Gastrocnemius medialis (tissue), 4 donors: ENCODE results near the gene HDAC5. TPM values are rescaled to one million over a fixed set of nuclear protein-coding genes. Genes with fewer than 3 reads are reported as not detected.

Experiments
- ATAC-seq, 2 donors: fragments of 150-250 bp; one replicate each; pipeline ENCODE4 v1.9.1; 2016
- DNase-seq, 2 donors: peaks; one replicate each; pipeline ENCODE4 v3.0.0-alpha.2; 2019
- H3K27ac ChIP-seq, 4 donors: fragments of 200-600 bp; sonication (generic); 1 replicate in 1 of 4; 2 replicates in 3 of 4; pipeline ENCODE4 v1.5.1; 2016 to 2018; ENCODE audit warnings: mild to moderate bottlenecking in 2 of 4, moderate library complexity in 1 of 4
- H3K27me3 ChIP-seq, 3 donors: fragments of 200-600 bp; sonication (generic) in 2 of 3; 1 replicate in 1 of 3; 2 replicates in 2 of 3; pipeline versions ENCODE4 v1.5.1 to v1.6.0; 2016 to 2019; ENCODE audit warnings: mild to moderate bottlenecking in 1 of 3, moderate library complexity in 1 of 3
- H3K36me3 ChIP-seq, 2 donors: fragments of 200-600 bp; sonication (generic) in 1 of 2; one replicate each; pipeline ENCODE4 v1.5.1; 2017 to 2018
- H3K4me1 ChIP-seq, 2 donors: fragments of 200-600 bp; sonication (generic) in 1 of 2; one replicate each; pipeline ENCODE4 v1.5.1; 2016 to 2017; ENCODE audit warnings: mild to moderate bottlenecking in 2 of 2
- H3K4me3 ChIP-seq, 4 donors: fragments of 200-600 bp; sonication (generic) in 3 of 4; 1 replicate in 1 of 4; 2 replicates in 3 of 4; pipeline ENCODE4 v1.5.1; 2016 to 2019; ENCODE audit warnings: mild to moderate bottlenecking in 2 of 4
- H3K9me3 ChIP-seq, 3 donors: fragments of 200-600 bp; sonication (generic) in 2 of 3; 1 replicate in 1 of 3; 2 replicates in 2 of 3; pipeline ENCODE4 v1.5.1; 2016 to 2019
- POLR2A ChIP-seq, 2 donors: fragments of 450-650 bp; IDR thresholded peaks; one replicate each; pipeline ENCODE4 v1.6.1; 2017; ENCODE audit warnings: antibody characterized with exemption in 2 of 2, mild to moderate bottlenecking in 2 of 2, moderate library complexity in 2 of 2
- in situ Hi-C, 4 donors: fragments of 200-750 bp; cut with MboI; loops; one replicate each; pipeline versions ENCODE4 v1.15.0 to v1.8.0; 2017; ENCODE audit warnings: low sequenced_read_pairs in 4 of 4
- intact Hi-C: fragments of 100-400 bp; cut with DNase I; formaldehyde crosslinking; loops from one replicate; pipeline ENCODE4 v1.15.1; 2023; ENCODE audit warnings: low total_unique reads
- total RNA-seq, 4 donors: library from RNA; depleted of rRNA; stranded (reverse); fragments of >200 nt; gene quantifications; one replicate each; pipeline versions ENCODE4 v1.1.0 to v1.2.3, GENCODE V29; 2016
- TF ChIP-seq, protein P1 (sequence below), 5 experiments: fragments of 450-650 bp in 3 of 5; fragments of 200-600 bp in 2 of 5; sonication (generic) in 2 of 5; IDR thresholded peaks in 4 of 5; conservative IDR thresholded peaks in 1 of 5; 1 replicate in 4 of 5; 2 replicates in 1 of 5; pipeline ENCODE4 v1.5.1; 2016 to 2019; ENCODE audit warnings: antibody characterized with exemption in 5 of 5, mild to moderate bottlenecking in 3 of 5, moderate library complexity in 3 of 5

Gene HDAC5
- total RNA-seq, 4 donors from 2014 or later = 36.5 to 301 (median 88.0) TPM

DNA sequence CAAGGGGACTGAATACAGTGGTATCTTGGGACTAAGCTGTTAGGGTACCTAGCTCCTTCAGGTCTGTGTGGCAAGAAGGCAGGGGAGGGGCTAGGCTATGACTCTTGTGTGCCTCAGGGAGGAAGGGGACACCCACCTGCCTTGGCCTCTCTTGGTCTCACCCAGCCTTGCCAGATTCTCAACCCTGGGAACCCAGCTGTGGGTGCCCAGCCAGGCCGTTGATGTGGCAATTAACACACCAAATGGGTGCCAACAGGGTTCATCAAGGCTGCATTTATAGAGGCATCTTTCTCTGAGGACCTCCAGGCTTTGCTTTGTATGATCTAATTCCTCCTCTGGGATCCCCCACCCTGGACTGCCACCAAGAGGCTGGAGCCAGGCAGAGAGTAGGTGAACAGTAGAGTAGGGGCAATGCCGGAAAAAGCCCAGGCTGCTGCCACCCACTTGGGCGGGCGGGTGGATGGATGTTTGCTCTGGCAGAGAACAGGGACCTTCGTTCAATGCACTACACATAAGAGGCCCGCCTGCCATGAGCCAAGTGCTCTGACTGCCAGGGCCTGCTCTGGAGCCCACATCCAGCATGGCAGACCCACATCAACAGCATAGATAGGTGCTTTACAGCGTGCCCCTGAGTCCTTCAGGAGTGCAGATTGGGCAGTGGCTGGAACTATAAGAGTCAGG is 43.9 kb upstream of the HDAC5 start:
- in situ Hi-C loops (loop anchor here in 1 of 4 donors (25.0 kb wide), 1 partner anchor 255 kb away; the partner anchor contains the start of gene MPP2), intact Hi-C loops (no loop called here)
- no peaks in the 10 kb centered on the region for H3K27me3 ChIP-seq
- H3K4me3 ChIP-seq = no peak overlapping the region
- H3K4me1 ChIP-seq = peaks cover 19 to 34% of the 10 kb centered on the region in 2 donors
- H3K36me3 ChIP-seq = peaks cover 0 to 2% of the 10 kb centered on the region in 2 donors
- TF ChIP-seq POLR2A (IDR thresholded peaks at IDR 0.05) = no peak
- ATAC-seq = no peak
- DNase-seq = no peak
- peak overlapping the region in 1 of 4 donors; percentile 99 for H3K27ac ChIP-seq
- H3K9me3 ChIP-seq = no peaks in the 10 kb centered on the region

DNA sequence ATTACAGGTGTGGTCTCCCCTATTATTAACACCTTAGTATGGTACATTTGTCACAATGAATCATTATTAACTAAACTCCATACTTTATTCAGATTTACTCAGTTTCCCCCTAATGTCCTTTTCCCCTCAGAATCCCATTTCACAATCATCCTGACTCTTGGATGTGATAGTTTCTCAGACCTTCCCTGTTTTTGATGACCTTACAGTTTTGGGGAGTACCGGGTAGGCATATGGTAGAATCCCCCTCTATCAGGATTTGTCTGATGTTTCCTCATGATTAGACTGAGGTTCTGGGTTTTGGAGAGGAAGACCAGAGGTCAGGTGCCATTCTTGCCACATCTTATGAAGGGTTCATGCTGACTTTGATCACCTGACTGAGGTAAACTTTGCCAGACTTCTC is 41.0 kb upstream of the HDAC5 start:
- no peak overlapping the region for H3K4me3 ChIP-seq
- no peak for TF ChIP-seq POLR2A (IDR thresholded peaks at IDR 0.05)
- TF ChIP-seq, protein P1, sequence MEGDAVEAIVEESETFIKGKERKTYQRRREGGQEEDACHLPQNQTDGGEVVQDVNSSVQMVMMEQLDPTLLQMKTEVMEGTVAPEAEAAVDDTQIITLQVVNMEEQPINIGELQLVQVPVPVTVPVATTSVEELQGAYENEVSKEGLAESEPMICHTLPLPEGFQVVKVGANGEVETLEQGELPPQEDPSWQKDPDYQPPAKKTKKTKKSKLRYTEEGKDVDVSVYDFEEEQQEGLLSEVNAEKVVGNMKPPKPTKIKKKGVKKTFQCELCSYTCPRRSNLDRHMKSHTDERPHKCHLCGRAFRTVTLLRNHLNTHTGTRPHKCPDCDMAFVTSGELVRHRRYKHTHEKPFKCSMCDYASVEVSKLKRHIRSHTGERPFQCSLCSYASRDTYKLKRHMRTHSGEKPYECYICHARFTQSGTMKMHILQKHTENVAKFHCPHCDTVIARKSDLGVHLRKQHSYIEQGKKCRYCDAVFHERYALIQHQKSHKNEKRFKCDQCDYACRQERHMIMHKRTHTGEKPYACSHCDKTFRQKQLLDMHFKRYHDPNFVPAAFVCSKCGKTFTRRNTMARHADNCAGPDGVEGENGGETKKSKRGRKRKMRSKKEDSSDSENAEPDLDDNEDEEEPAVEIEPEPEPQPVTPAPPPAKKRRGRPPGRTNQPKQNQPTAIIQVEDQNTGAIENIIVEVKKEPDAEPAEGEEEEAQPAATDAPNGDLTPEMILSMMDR (IDR thresholded peaks at IDR 0.05 in 4 of 5, conservative IDR thresholded peaks at IDR 0.05 in 1 of 5) = no peak
- no peak overlapping the region for H3K27ac ChIP-seq
- no peaks in the 10 kb centered on the region for H3K36me3 ChIP-seq
- peaks cover 4 to 15% of the 10 kb centered on the region in 2 donors for H3K4me1 ChIP-seq
- H3K27me3 ChIP-seq = no peaks in the 10 kb centered on the region
- DNase-seq = no peak
- intact Hi-C loops = no loop called here
- ATAC-seq = no peak
- in situ Hi-C loops = loop anchor here in 1 of 4 donors (25.0 kb wide), 1 partner anchor 252 kb away; the partner anchor contains the start of gene MPP2
- H3K9me3 ChIP-seq = no peaks in the 10 kb centered on the region

DNA sequence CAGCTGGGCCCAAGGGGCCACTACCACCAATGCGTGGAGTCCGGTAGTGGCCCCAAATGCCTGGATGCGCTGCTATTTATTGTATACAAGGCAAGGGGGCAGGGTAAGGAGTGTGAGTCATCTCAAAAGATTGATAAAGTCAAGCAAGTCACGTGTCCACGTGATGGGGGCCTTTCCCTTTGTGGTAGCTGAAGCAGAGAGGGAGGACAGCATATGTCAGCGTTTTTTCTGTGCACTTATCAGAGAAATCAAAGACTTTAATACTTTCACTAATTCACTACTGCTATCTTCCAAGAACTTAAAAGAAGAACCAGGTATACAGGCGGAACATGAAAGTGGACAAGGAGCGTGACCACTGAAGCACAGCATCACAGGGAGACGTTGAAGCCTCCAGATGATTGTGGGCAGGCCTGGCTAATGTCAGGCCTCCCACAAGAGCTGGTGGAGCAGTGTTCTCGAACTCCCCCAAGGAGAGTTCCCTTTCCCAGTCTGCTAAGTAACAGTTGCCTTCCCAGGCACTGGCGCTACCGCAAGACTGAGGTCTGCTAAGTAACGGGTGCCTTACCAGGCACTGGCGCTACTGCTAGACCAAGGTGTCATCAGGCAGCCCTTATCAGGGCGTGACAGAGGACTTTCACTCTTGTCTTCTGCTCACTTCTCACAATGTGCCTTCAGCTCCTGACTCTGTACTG is 36.2 kb upstream of the HDAC5 start:
- DNase-seq = no peak
- Histone ChIP-seq H3K4me3 (no peak overlapping the region), H3K4me1 (no peaks in the 10 kb centered on the region), H3K27me3 (no peaks in the 10 kb centered on the region), H3K36me3 (no peaks in the 10 kb centered on the region), H3K27ac (no peak overlapping the region), H3K9me3 (no peaks in the 10 kb centered on the region)
- TF ChIP-seq POLR2A (IDR thresholded peaks at IDR 0.05) = no peak
- TF ChIP-seq, protein P1 (IDR thresholded peaks at IDR 0.05 in 4 of 5, conservative IDR thresholded peaks at IDR 0.05 in 1 of 5) = no peak
- intact Hi-C loops = no loop called here
- in situ Hi-C loops = loop anchor here in 1 of 4 donors (25.0 kb wide), 1 partner anchor 247 kb away; the partner anchor contains the start of gene MPP2
- ATAC-seq = no peak

DNA sequence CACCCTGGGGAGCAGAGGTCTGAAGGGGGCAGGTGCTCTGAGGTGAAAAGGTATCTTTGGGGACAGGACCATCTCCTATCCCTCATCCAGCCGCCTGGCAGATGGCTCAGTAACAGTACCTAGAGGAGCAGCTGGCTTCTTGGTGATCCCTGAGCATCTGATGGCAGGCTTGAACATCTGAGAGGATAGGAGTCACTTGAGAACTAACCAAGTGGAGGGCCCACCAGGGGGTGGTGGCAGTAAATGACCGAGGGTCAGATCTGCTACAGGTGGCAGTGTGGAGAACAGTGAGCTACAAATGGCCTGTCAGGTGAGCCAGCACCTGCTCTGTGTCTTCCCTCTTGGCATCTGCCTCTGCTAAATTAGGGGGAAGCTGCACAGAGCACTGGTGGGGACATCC is 32.0 kb upstream of the HDAC5 start:
- ATAC-seq (no peak), DNase-seq (no peak)
- intact Hi-C loops = no loop called here

More for the DNA sequence above, 32.0 kb upstream of the HDAC5 start:
- TF ChIP-seq POLR2A (IDR thresholded peaks at IDR 0.05) = no peak
- TF ChIP-seq, protein P1 (IDR thresholded peaks at IDR 0.05 in 4 of 5, conservative IDR thresholded peaks at IDR 0.05 in 1 of 5) = no peak
- H3K4me3 ChIP-seq = no peak overlapping the region
- no peaks in the 10 kb centered on the region for H3K4me1 ChIP-seq
- in situ Hi-C loops = loop anchor here in 1 of 4 donors (25.0 kb wide), 1 partner anchor 243 kb away; the partner anchor contains the start of gene MPP2
- H3K27ac ChIP-seq = no peak overlapping the region
- H3K36me3 ChIP-seq = no peaks in the 10 kb centered on the region
- no peaks in the 10 kb centered on the region for H3K9me3 ChIP-seq
- H3K27me3 ChIP-seq = no peaks in the 10 kb centered on the region
